Astrocyte of the spinal cord (primary cell): ENCODE results near the gene VANGL2.

ENCODE experiments used
- DNase-seq: peaks from one replicate; pipeline ENCODE4 v3.0.0; 2011; ENCODE audit warnings: low read depth, low spot score
- H3K4me3 ChIP-seq: 2 replicates; pipeline ENCODE4 v1.5.1; 2011; ENCODE audit warnings: low read depth, mild to moderate bottlenecking, low read length, moderate library complexity
- CTCF ChIP-seq: IDR thresholded peaks from 2 replicates; pipeline ENCODE4 v1.5.1; 2012; ENCODE audit warnings: low read depth, mild to moderate bottlenecking, low read length, inconsistent platforms
- in situ Hi-C: cut with HindIII; loops from 2 replicates; pipeline ENCODE4 v1.10.0; 2017; ENCODE audit warnings: low sequenced_read_pairs

Gene VANGL2

GRCh38 chr1:160472112-160472511 is 71.7 kb downstream of the VANGL2 start:
- in situ Hi-C loops, result no loop called here
- DNase-seq, result no peak
- TF ChIP-seq CTCF, result no peak
- no peak overlapping the region for H3K4me3 ChIP-seq

GRCh38 chr1:160474392-160475242 is 74.3 kb downstream of the VANGL2 start:
- TF ChIP-seq CTCF, result no peak
- in situ Hi-C loops, result no loop called here
- H3K4me3 ChIP-seq, result no peak overlapping the region
- no peak for DNase-seq
